Mucosa of rectum (tissue), 2 donors: ENCODE data around the gene FLT1.

Experiments
- H3K27ac ChIP-seq, 2 donors: one replicate each; pipeline ENCODE4 v1.7.0; 2013; ENCODE audit warnings: inconsistent platforms in 2 of 2, low read depth in 2 of 2, low read length in 2 of 2
- H3K27me3 ChIP-seq, 2 donors: one replicate each; pipeline ENCODE4 v1.7.0; 2013; ENCODE audit warnings: low read length in 2 of 2; ENCODE audit not compliant: control insufficient read depth in 2 of 2, insufficient read depth in 2 of 2
- H3K36me3 ChIP-seq, 2 donors: one replicate each; pipeline ENCODE4 v1.7.0; 2013; ENCODE audit warnings: low read length in 2 of 2; ENCODE audit not compliant: control insufficient read depth in 2 of 2, insufficient read depth in 2 of 2
- H3K4me1 ChIP-seq, 2 donors: one replicate each; pipeline ENCODE4 v1.7.0; 2013; ENCODE audit warnings: low read length in 2 of 2, mild to moderate bottlenecking in 1 of 2; ENCODE audit not compliant: control insufficient read depth in 2 of 2, insufficient read depth in 2 of 2
- H3K4me3 ChIP-seq, 2 donors: one replicate each; pipeline ENCODE4 v1.7.0; 2013; ENCODE audit warnings: low read length in 2 of 2
- H3K9ac ChIP-seq, 2 donors: one replicate each; pipeline ENCODE4 v1.7.0; 2013; ENCODE audit warnings: low read length in 2 of 2, low read depth in 1 of 2, mild to moderate bottlenecking in 1 of 2
- H3K9me3 ChIP-seq, 2 donors: one replicate each; pipeline ENCODE4 v1.7.0; 2013; ENCODE audit warnings: low read length in 2 of 2; ENCODE audit not compliant: control insufficient read depth in 2 of 2
- donor health status: healthy.
- donor health status: Normal muscosa, but diverticular disease.

The FLT1 gene

GRCh38 chr13:28435917-28436316 is 59.0 kb downstream of the FLT1 start:
- no peaks in the 10 kb centered on the region for H3K9me3 ChIP-seq
- H3K27me3 ChIP-seq, result peaks cover 3 to 8% of the 10 kb centered on the region in 2 donors
- H3K9ac ChIP-seq, result no peak overlapping the region
- H3K4me3 ChIP-seq, result no peak overlapping the region
- no peaks in the 10 kb centered on the region for H3K36me3 ChIP-seq
- H3K4me1 ChIP-seq, result no peaks in the 10 kb centered on the region
- no peak overlapping the region for H3K27ac ChIP-seq

- no peaks in the 10 kb centered on the region for H3K9me3 ChIP-seq
- H3K36me3 ChIP-seq, result no peaks in the 10 kb centered on the region
- no peaks in the 10 kb centered on the region for H3K4me1 ChIP-seq
- no peak overlapping the region for H3K4me3 ChIP-seq
- no peak overlapping the region for H3K27ac ChIP-seq
- no peak overlapping the region for H3K9ac ChIP-seq
- H3K27me3 ChIP-seq, result peaks cover 3 to 10% of the 10 kb centered on the region in 2 donors
Measured at GRCh38 chr13:28434926-28435325, 60.0 kb downstream of the FLT1 start.

- Histone ChIP-seq H3K9ac (no peak overlapping the region), H3K9me3 (no peaks in the 10 kb centered on the region), H3K4me1 (no peaks in the 10 kb centered on the region), H3K4me3 (no peak overlapping the region), H3K36me3 (no peaks in the 10 kb centered on the region), H3K27ac (no peak overlapping the region), H3K27me3 (peaks cover 3 to 10% of the 10 kb centered on the region in 2 donors)
Measured at GRCh38 chr13:28432816-28433560, 61.9 kb downstream of the FLT1 start.

GRCh38 chr13:28429685-28430290 is 65.1 kb downstream of the FLT1 start:
- H3K4me3 ChIP-seq, result peak overlapping the region in 1 of 2 donors; percentile 10
- H3K36me3 ChIP-seq, result no peaks in the 10 kb centered on the region
- H3K4me1 ChIP-seq, result no peaks in the 10 kb centered on the region

GRCh38 chr13:28429096-28429495 is 65.8 kb downstream of the FLT1 start:
- Histone ChIP-seq H3K9me3 (no peaks in the 10 kb centered on the region), H3K4me3 (no peak overlapping the region), H3K36me3 (no peaks in the 10 kb centered on the region), H3K27ac (no peak overlapping the region), H3K27me3 (peaks cover 0 to 7% of the 10 kb centered on the region in 2 donors), H3K9ac (no peak overlapping the region), H3K4me1 (no peaks in the 10 kb centered on the region)

More at GRCh38 chr13:28429685-28430290, 65.1 kb downstream of the FLT1 start:
- Histone ChIP-seq H3K9ac (no peak overlapping the region), H3K9me3 (no peaks in the 10 kb centered on the region), H3K27me3 (peaks cover 0 to 7% of the 10 kb centered on the region in 2 donors), H3K27ac (peak overlapping the region in 1 of 2 donors; percentile 20)

- H3K4me3 ChIP-seq, result no peak overlapping the region
- no peaks in the 10 kb centered on the region for H3K9me3 ChIP-seq
- no peak overlapping the region for H3K27ac ChIP-seq
- H3K27me3 ChIP-seq, result peaks cover 0 to 3% of the 10 kb centered on the region in 2 donors
- peaks cover 0 to 4% of the 10 kb centered on the region in 2 donors for H3K4me1 ChIP-seq
- no peaks in the 10 kb centered on the region for H3K36me3 ChIP-seq
- no peak overlapping the region for H3K9ac ChIP-seq
Measured at GRCh38 chr13:28426381-28426780, 68.5 kb downstream of the FLT1 start.

GRCh38 chr13:28425793-28426192 is 69.1 kb downstream of the FLT1 start:
- no peaks in the 10 kb centered on the region for H3K36me3 ChIP-seq
- no peak overlapping the region for H3K4me3 ChIP-seq
- no peaks in the 10 kb centered on the region for H3K9me3 ChIP-seq
- H3K27me3 ChIP-seq, result peaks cover 0 to under 1% of the 10 kb centered on the region in 2 donors
- no peak overlapping the region for H3K9ac ChIP-seq
- peaks cover 0 to 4% of the 10 kb centered on the region in 2 donors for H3K4me1 ChIP-seq
- no peak overlapping the region for H3K27ac ChIP-seq

GRCh38 chr13:28424541-28424940 is 70.4 kb downstream of the FLT1 start:
- no peak overlapping the region for H3K27ac ChIP-seq
- no peaks in the 10 kb centered on the region for H3K27me3 ChIP-seq
- H3K4me1 ChIP-seq, result peaks cover 0 to 4% of the 10 kb centered on the region in 2 donors
- H3K4me3 ChIP-seq, result no peak overlapping the region
- H3K9ac ChIP-seq, result no peak overlapping the region
- H3K36me3 ChIP-seq, result no peaks in the 10 kb centered on the region
- no peaks in the 10 kb centered on the region for H3K9me3 ChIP-seq

GRCh38 chr13:28423010-28423409 is 71.9 kb downstream of the FLT1 start:
- Histone ChIP-seq H3K27ac (no peak overlapping the region), H3K27me3 (no peaks in the 10 kb centered on the region), H3K4me1 (peaks cover 0 to 4% of the 10 kb centered on the region in 2 donors), H3K9ac (no peak overlapping the region), H3K36me3 (no peaks in the 10 kb centered on the region), H3K9me3 (no peaks in the 10 kb centered on the region), H3K4me3 (no peak overlapping the region)

GRCh38 chr13:28421676-28422410 is 73.1 kb downstream of the FLT1 start:
- H3K36me3 ChIP-seq, result no peaks in the 10 kb centered on the region
- no peak overlapping the region for H3K4me3 ChIP-seq
- H3K27me3 ChIP-seq, result no peaks in the 10 kb centered on the region
- no peak overlapping the region for H3K9ac ChIP-seq
- H3K9me3 ChIP-seq, result no peaks in the 10 kb centered on the region
- peaks cover 0 to 4% of the 10 kb centered on the region in 2 donors for H3K4me1 ChIP-seq
- no peak overlapping the region for H3K27ac ChIP-seq
